ENCODE results near the gene CAMKK2.

GRCh38 chr12:121236776-121237175, 59.7 kb downstream of the CAMKK2 start:
- TF ChIP-seq CTCF (IDR thresholded peaks at IDR 0.05; ENCODE audit: low read depth, low read length, poor library complexity, severe bottlenecking) (no peak), EZH2phosphoT487 (IDR thresholded peaks at IDR 0.05; ENCODE audit: borderline replicate concordance, low read length) (no peak)

All from DOHH2 (cell line).